ENCODE measurements around the gene GSE1.

GSE1 gene

GRCh38 chr16:85617948-85618347, 4.8 kb downstream of the GSE1 start:
- Histone ChIP-seq H3K27me3 (replicated peaks in 2 of 5; ENCODE audit: control insufficient read depth in 4 of 5, insufficient read depth in 5 of 5, low read length in 4 of 5) (no peaks in the 10 kb centered on the region), H3K4me1 (ENCODE audit: control extremely low read depth in 1 of 4, control insufficient read depth in 4 of 4, insufficient read depth in 4 of 4, low read length in 3 of 4) (peaks cover 5 to 72% (median 51%) of the 10 kb centered on the region in 4 experiments), H3K9me3 (ENCODE audit: control extremely low read depth in 1 of 5, control insufficient read depth in 4 of 5, insufficient read depth in 2 of 5, low read depth in 1 of 5, low read length in 4 of 5) (no peaks in the 10 kb centered on the region), H3K27ac (ENCODE audit: insufficient read depth in 1 of 2, low read depth in 1 of 2, low read length in 2 of 2, poor library complexity in 1 of 2, severe bottlenecking in 2 of 2) (peak overlapping the region; percentile 33 to 56), H3K36me3 (ENCODE audit: control insufficient read depth in 4 of 4, insufficient read depth in 4 of 4, low read length in 3 of 4) (peaks cover 0 to 59% (median 26%) of the 10 kb centered on the region in 4 experiments), H3K4me3 (ENCODE audit: control insufficient read depth in 1 of 7, extremely low read depth in 1 of 7, insufficient read depth in 4 of 7, low read depth in 2 of 7, low read length in 6 of 7) (peak overlapping the region in 2 of 7 experiments; percentile 8 to 39)
- ChIA-PET CTCF (interaction anchor here (1.0 to 4.8 kb wide), 6 partner anchors 11 to 326 kb away, joined by 3 to 65 read pairs (median 5); no protein-coding TSS in a partner anchor), POLR2A (interaction anchor here (1.4 kb wide), 1 partner anchor 177 kb away, joined by 3 read pairs; no protein-coding TSS in a partner anchor)
- DNase-seq, result no peak
- 86% methylated on average over 3 of the region's 7 CpGs for WGBS (ENCODE audit: insufficient coverage)

- 96% methylated on average over 7 of the region's 9 CpGs for WGBS (ENCODE audit: insufficient coverage)
- POLR2A ChIA-PET, result no interaction called here
- CTCF ChIA-PET, result interaction anchor here (1.2 to 4.8 kb wide), 2 partner anchors 10 to 198 kb away, joined by 4 to 65 read pairs; no protein-coding TSS in a partner anchor
These were observed 5.4 kb downstream of the GSE1 start for GRCh38 chr16:85618521-85618920.

GRCh38 chr16:85619101-85619891, 6.2 kb downstream of the GSE1 start:
- CTCF ChIA-PET, result interaction anchor here (1.4 to 4.8 kb wide), 3 partner anchors 10 to 30 kb away, joined by 3 to 65 read pairs (median 6); no protein-coding TSS in a partner anchor
- peak overlapping the region; percentile 33 to 56 for H3K27ac ChIP-seq (ENCODE audit: insufficient read depth in 1 of 2, low read depth in 1 of 2, low read length in 2 of 2, poor library complexity in 1 of 2, severe bottlenecking in 2 of 2)
- WGBS (ENCODE audit: insufficient coverage), result 98% methylated on average over 18 of the region's 28 CpGs

More at GRCh38 chr16:85618521-85618920, 5.4 kb downstream of the GSE1 start:
- DNase-seq, result no peak
- H3K9me3 ChIP-seq (ENCODE audit: control extremely low read depth in 1 of 5, control insufficient read depth in 4 of 5, insufficient read depth in 2 of 5, low read depth in 1 of 5, low read length in 4 of 5), result no peaks in the 10 kb centered on the region
- H3K4me1 ChIP-seq (ENCODE audit: control extremely low read depth in 1 of 4, control insufficient read depth in 4 of 4, insufficient read depth in 4 of 4, low read length in 3 of 4), result peaks cover 5 to 78% (median 50%) of the 10 kb centered on the region in 4 experiments
- peak overlapping the region in 1 of 2 experiments; percentile 56 for H3K27ac ChIP-seq (ENCODE audit: insufficient read depth in 1 of 2, low read depth in 1 of 2, low read length in 2 of 2, poor library complexity in 1 of 2, severe bottlenecking in 2 of 2)
- H3K27me3 ChIP-seq (replicated peaks in 2 of 5; ENCODE audit: control insufficient read depth in 4 of 5, insufficient read depth in 5 of 5, low read length in 4 of 5), result no peaks in the 10 kb centered on the region
- peaks cover 0 to 63% (median 30%) of the 10 kb centered on the region in 4 experiments for H3K36me3 ChIP-seq (ENCODE audit: control insufficient read depth in 4 of 4, insufficient read depth in 4 of 4, low read length in 3 of 4)
- no peak overlapping the region for H3K4me3 ChIP-seq (ENCODE audit: control insufficient read depth in 1 of 7, extremely low read depth in 1 of 7, insufficient read depth in 4 of 7, low read depth in 2 of 7, low read length in 6 of 7)

GRCh38 chr16:85620374-85620773, 7.3 kb downstream of the GSE1 start:
- Histone ChIP-seq H3K36me3 (ENCODE audit: control insufficient read depth in 4 of 4, insufficient read depth in 4 of 4, low read length in 3 of 4) (peaks cover 2 to 77% (median 44%) of the 10 kb centered on the region in 4 experiments), H3K4me1 (ENCODE audit: control extremely low read depth in 1 of 4, control insufficient read depth in 4 of 4, insufficient read depth in 4 of 4, low read length in 3 of 4) (peaks cover 5 to 74% (median 42%) of the 10 kb centered on the region in 4 experiments), H3K9me3 (ENCODE audit: control extremely low read depth in 1 of 5, control insufficient read depth in 4 of 5, insufficient read depth in 2 of 5, low read depth in 1 of 5, low read length in 4 of 5) (no peaks in the 10 kb centered on the region), H3K4me3 (ENCODE audit: control insufficient read depth in 1 of 7, extremely low read depth in 1 of 7, insufficient read depth in 4 of 7, low read depth in 2 of 7, low read length in 6 of 7) (no peak overlapping the region), H3K27me3 (replicated peaks in 2 of 5; ENCODE audit: control insufficient read depth in 4 of 5, insufficient read depth in 5 of 5, low read length in 4 of 5) (no peaks in the 10 kb centered on the region), H3K27ac (ENCODE audit: insufficient read depth in 1 of 2, low read depth in 1 of 2, low read length in 2 of 2, poor library complexity in 1 of 2, severe bottlenecking in 2 of 2) (peak overlapping the region in 1 of 2 experiments; percentile 56)
- DNase-seq, result no peak
- ChIA-PET CTCF (interaction anchor here (1.4 to 1.7 kb wide), 2 partner anchors 16 to 29 kb away, joined by 3 to 6 read pairs; no protein-coding TSS in a partner anchor), POLR2A (no interaction called here)
- 95% methylated on average over 16 of the region's 16 CpGs for WGBS (ENCODE audit: insufficient coverage)

More at GRCh38 chr16:85619101-85619891, 6.2 kb downstream of the GSE1 start:
- Histone ChIP-seq H3K27me3 (replicated peaks in 2 of 5; ENCODE audit: control insufficient read depth in 4 of 5, insufficient read depth in 5 of 5, low read length in 4 of 5) (no peaks in the 10 kb centered on the region), H3K9me3 (ENCODE audit: control extremely low read depth in 1 of 5, control insufficient read depth in 4 of 5, insufficient read depth in 2 of 5, low read depth in 1 of 5, low read length in 4 of 5) (no peaks in the 10 kb centered on the region), H3K4me1 (ENCODE audit: control extremely low read depth in 1 of 4, control insufficient read depth in 4 of 4, insufficient read depth in 4 of 4, low read length in 3 of 4) (peaks cover 5 to 78% (median 50%) of the 10 kb centered on the region in 4 experiments), H3K36me3 (ENCODE audit: control insufficient read depth in 4 of 4, insufficient read depth in 4 of 4, low read length in 3 of 4) (peaks cover 0 to 70% (median 35%) of the 10 kb centered on the region in 4 experiments), H3K4me3 (ENCODE audit: control insufficient read depth in 1 of 7, extremely low read depth in 1 of 7, insufficient read depth in 4 of 7, low read depth in 2 of 7, low read length in 6 of 7) (no peak overlapping the region)
- no peak for DNase-seq
- POLR2A ChIA-PET, result no interaction called here

- Histone ChIP-seq H3K4me1 (ENCODE audit: control extremely low read depth in 1 of 4, control insufficient read depth in 4 of 4, insufficient read depth in 4 of 4, low read length in 3 of 4) (peaks cover 0 to 75% (median 41%) of the 10 kb centered on the region in 4 experiments), H3K36me3 (ENCODE audit: control insufficient read depth in 4 of 4, insufficient read depth in 4 of 4, low read length in 3 of 4) (peaks cover 2 to 81% (median 46%) of the 10 kb centered on the region in 4 experiments), H3K27ac (ENCODE audit: insufficient read depth in 1 of 2, low read depth in 1 of 2, low read length in 2 of 2, poor library complexity in 1 of 2, severe bottlenecking in 2 of 2) (no peak overlapping the region), H3K9me3 (ENCODE audit: control extremely low read depth in 1 of 5, control insufficient read depth in 4 of 5, insufficient read depth in 2 of 5, low read depth in 1 of 5, low read length in 4 of 5) (no peaks in the 10 kb centered on the region), H3K4me3 (ENCODE audit: control insufficient read depth in 1 of 7, extremely low read depth in 1 of 7, insufficient read depth in 4 of 7, low read depth in 2 of 7, low read length in 6 of 7) (no peak overlapping the region), H3K27me3 (replicated peaks in 2 of 5; ENCODE audit: control insufficient read depth in 4 of 5, insufficient read depth in 5 of 5, low read length in 4 of 5) (no peaks in the 10 kb centered on the region)
- ChIA-PET CTCF (interaction anchor here (1.0 kb wide), 1 partner anchor 202 kb away, joined by 3 read pairs; no protein-coding TSS in a partner anchor), POLR2A (no interaction called here)
- WGBS (ENCODE audit: insufficient coverage), result 86% methylated on average over 6 of the region's 13 CpGs
- no peak for DNase-seq
These were observed 8.7 kb downstream of the GSE1 start for GRCh38 chr16:85621698-85622428.

- ChIA-PET POLR2A (no interaction called here), CTCF (interaction anchor here (1.0 to 1.5 kb wide), 4 partner anchors 9 to 202 kb away, joined by 3 read pairs; no protein-coding TSS in a partner anchor)
- H3K27ac ChIP-seq (ENCODE audit: insufficient read depth in 1 of 2, low read depth in 1 of 2, low read length in 2 of 2, poor library complexity in 1 of 2, severe bottlenecking in 2 of 2), result no peak overlapping the region
- peaks cover 0 to 73% (median 38%) of the 10 kb centered on the region in 4 experiments for H3K4me1 ChIP-seq (ENCODE audit: control extremely low read depth in 1 of 4, control insufficient read depth in 4 of 4, insufficient read depth in 4 of 4, low read length in 3 of 4)
- peaks cover 2 to 81% (median 45%) of the 10 kb centered on the region in 4 experiments for H3K36me3 ChIP-seq (ENCODE audit: control insufficient read depth in 4 of 4, insufficient read depth in 4 of 4, low read length in 3 of 4)
- 83% methylated on average over 6 of the region's 6 CpGs for WGBS (ENCODE audit: insufficient coverage)
- no peak for DNase-seq
- no peak overlapping the region for H3K4me3 ChIP-seq (ENCODE audit: control insufficient read depth in 1 of 7, extremely low read depth in 1 of 7, insufficient read depth in 4 of 7, low read depth in 2 of 7, low read length in 6 of 7)
- no peaks in the 10 kb centered on the region for H3K9me3 ChIP-seq (ENCODE audit: control extremely low read depth in 1 of 5, control insufficient read depth in 4 of 5, insufficient read depth in 2 of 5, low read depth in 1 of 5, low read length in 4 of 5)
- H3K27me3 ChIP-seq (replicated peaks in 2 of 5; ENCODE audit: control insufficient read depth in 4 of 5, insufficient read depth in 5 of 5, low read length in 4 of 5), result no peaks in the 10 kb centered on the region
These were observed 9.6 kb downstream of the GSE1 start for GRCh38 chr16:85622683-85623082.

Measured in common myeloid progenitor, CD34-positive (primary cell).